ENCODE results near the gene ARL5C. TPM values are rescaled to one million over a fixed set of nuclear protein-coding genes. Genes with fewer than 3 reads are reported as not detected.

The ARL5C gene
- total RNA-seq, 4 donors from 2014 or later, result not detected

DNA sequence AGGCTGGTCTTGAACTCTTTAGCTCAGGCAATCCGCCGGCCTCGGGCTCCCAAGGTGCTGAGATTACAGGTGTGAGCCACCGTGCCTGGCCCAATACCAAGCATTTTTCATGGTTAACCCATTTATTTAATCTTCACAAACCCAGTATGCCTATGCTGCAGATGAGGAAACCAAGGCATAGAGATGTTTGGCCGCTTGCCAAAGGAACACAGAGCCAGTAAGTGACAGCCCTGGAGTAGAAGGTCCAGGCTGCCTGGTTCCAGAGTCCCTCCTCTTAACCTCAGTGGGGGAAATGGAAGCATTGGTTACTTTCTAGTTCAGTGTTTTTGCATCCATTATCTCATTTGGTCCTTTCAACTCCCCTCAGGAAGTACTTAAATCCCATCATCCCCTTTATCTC, 15.3 kb upstream of the ARL5C start:
- H3K36me3 ChIP-seq, result no peaks in the 10 kb centered on the region
- no peak overlapping the region for H3K4me3 ChIP-seq
- TF ChIP-seq CTCF (IDR thresholded peaks at IDR 0.05) (no peak), POLR2A (IDR thresholded peaks at IDR 0.05) (no peak)
- no peak for DNase-seq
- no peaks in the 10 kb centered on the region for H3K27me3 ChIP-seq
- H3K27ac ChIP-seq, result no peak overlapping the region
- intact Hi-C loops (cut with DNase I; ENCODE audit: low total_unique reads), result no loop called here
- H3K4me1 ChIP-seq, result no peaks in the 10 kb centered on the region
- H3K9me3 ChIP-seq, result no peaks in the 10 kb centered on the region

GRCh38 chr17:39178536-39178935, 12.6 kb upstream of the ARL5C start:
- Histone ChIP-seq H3K27ac (no peak overlapping the region), H3K4me1 (no peaks in the 10 kb centered on the region), H3K27me3 (no peaks in the 10 kb centered on the region), H3K9me3 (no peaks in the 10 kb centered on the region), H3K36me3 (no peaks in the 10 kb centered on the region), H3K4me3 (no peak overlapping the region)
- no peak for DNase-seq
- TF ChIP-seq CTCF (IDR thresholded peaks at IDR 0.05), result no peak
- no peak for TF ChIP-seq POLR2A (IDR thresholded peaks at IDR 0.05)
- intact Hi-C loops (cut with DNase I; ENCODE audit: low total_unique reads), result no loop called here

DNA sequence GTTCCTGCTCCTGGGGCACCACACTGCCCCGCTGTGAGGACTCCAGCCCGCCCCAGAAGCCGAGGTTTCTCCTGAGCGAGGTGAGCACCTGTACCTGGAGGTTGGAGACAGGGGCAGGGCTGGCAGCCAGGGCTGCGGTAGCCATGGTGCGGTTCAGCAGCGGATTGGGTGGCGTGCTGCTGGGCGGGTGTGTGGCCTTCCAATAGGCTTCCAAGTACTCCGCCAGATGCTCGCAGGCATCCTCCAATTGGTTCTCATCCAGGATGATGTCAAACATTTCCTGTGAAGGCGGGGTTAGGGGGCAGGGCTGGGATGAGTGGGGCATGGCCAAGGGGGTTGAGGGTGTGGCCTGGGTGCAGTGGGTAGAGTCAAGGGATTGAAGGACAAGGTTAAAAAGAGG, 11.3 kb upstream of the ARL5C start:
- H3K36me3 ChIP-seq, result no peaks in the 10 kb centered on the region
- no peaks in the 10 kb centered on the region for H3K9me3 ChIP-seq
- no peak overlapping the region for H3K4me3 ChIP-seq
- TF ChIP-seq POLR2A (IDR thresholded peaks at IDR 0.05) (no peak), CTCF (IDR thresholded peaks at IDR 0.05) (no peak)
- H3K27ac ChIP-seq, result no peak overlapping the region
- H3K4me1 ChIP-seq, result no peaks in the 10 kb centered on the region
- intact Hi-C loops (cut with DNase I; ENCODE audit: low total_unique reads), result no loop called here
- H3K27me3 ChIP-seq, result no peaks in the 10 kb centered on the region
- DNase-seq, result no peak

- no peak for DNase-seq
- no peaks in the 10 kb centered on the region for H3K9me3 ChIP-seq
- no peaks in the 10 kb centered on the region for H3K4me1 ChIP-seq
- TF ChIP-seq CTCF (IDR thresholded peaks at IDR 0.05) (no peak), POLR2A (IDR thresholded peaks at IDR 0.05) (no peak)
- H3K4me3 ChIP-seq, result no peak overlapping the region
- no peak overlapping the region for H3K27ac ChIP-seq
- H3K27me3 ChIP-seq, result no peaks in the 10 kb centered on the region
- H3K36me3 ChIP-seq, result no peaks in the 10 kb centered on the region
- intact Hi-C loops (cut with DNase I; ENCODE audit: low total_unique reads), result no loop called here
Measured at GRCh38 chr17:39175695-39176093, 9.7 kb upstream of the ARL5C start.

DNA sequence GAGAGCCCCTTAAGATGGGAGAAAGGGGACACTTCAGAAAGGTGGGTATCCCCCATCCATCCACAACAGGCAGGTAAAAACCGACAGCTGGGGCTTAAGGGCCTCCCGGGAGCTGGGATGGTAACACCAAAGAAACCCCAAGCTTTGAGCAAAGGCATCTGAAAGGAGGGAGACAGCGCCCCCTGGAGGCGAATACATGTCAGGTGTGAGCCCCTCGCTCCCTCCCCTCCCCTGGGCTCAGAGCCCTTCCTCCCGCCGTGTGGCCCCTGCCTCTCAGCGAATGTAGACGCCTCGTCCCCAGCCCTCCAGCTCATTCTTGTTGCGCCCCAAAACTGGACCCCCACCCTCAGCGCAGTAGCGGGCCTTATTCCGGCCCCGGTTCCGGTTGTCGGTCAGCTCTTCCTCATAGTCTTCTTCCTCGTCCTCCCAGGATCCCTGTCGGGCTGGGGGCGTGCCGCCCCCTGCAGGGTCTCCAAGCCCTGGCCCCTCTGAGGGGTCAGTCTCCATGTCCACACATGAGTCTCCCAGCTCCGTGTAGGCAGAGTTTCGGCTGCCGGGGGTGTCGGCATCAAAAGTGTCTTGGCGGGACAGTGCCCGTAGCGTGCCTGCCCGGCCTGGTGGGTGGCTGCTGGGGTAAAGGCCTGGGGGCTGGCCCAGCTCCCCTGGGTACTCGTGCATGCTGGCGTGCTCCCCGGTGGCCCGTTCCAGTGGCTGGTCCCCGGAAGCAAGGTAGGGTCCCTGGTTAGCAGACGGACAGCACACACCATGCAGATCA, 9.1 kb upstream of the ARL5C start:
- peak; percentile 76 to 84 for DNase-seq
- peak; percentile 60 to 87 (median 74) for TF ChIP-seq CTCF (IDR thresholded peaks at IDR 0.05)
- no peak for TF ChIP-seq POLR2A (IDR thresholded peaks at IDR 0.05)
- Histone ChIP-seq H3K9me3 (no peaks in the 10 kb centered on the region), H3K4me1 (no peaks in the 10 kb centered on the region), H3K4me3 (no peak overlapping the region), H3K36me3 (no peaks in the 10 kb centered on the region), H3K27me3 (no peaks in the 10 kb centered on the region), H3K27ac (peak overlapping the region in 1 of 2 donors; percentile 21)
- intact Hi-C loops (cut with DNase I; ENCODE audit: low total_unique reads), result no loop called here

All from uterus (tissue), 4 donors.